Ascending aorta (tissue), 2 donors: ENCODE data around the gene SFTA2. TPM values are rescaled to one million over a fixed set of nuclear protein-coding genes. Genes with fewer than 3 reads are reported as not detected.

Source experiments
- DNase-seq, 2 donors: peaks; one replicate each; pipeline ENCODE4 v3.0.0-alpha.2; 2019; ENCODE audit warnings: low spot score in 2 of 2
- H3K27ac ChIP-seq, 2 donors: fragments of 200-600 bp; sonication (generic); one replicate each; pipeline ENCODE4 v1.5.1; 2016 to 2017; ENCODE audit warnings: mild to moderate bottlenecking in 1 of 2
- H3K27me3 ChIP-seq: fragments of 200-600 bp; sonication (generic); one replicate; pipeline ENCODE4 v1.5.1; 2017
- H3K36me3 ChIP-seq, 2 donors: fragments of 200-600 bp; sonication (generic); one replicate each; pipeline ENCODE4 v1.5.1; 2016
- H3K4me1 ChIP-seq, 2 donors: fragments of 200-600 bp; sonication (generic); one replicate each; pipeline ENCODE4 v1.5.1; 2016 to 2017; ENCODE audit warnings: mild to moderate bottlenecking in 1 of 2
- H3K4me3 ChIP-seq, 2 donors: fragments of 200-600 bp; sonication (generic); one replicate each; pipeline ENCODE4 v1.5.1; 2016 to 2017; ENCODE audit warnings: mild to moderate bottlenecking in 1 of 2
- H3K9me3 ChIP-seq, 2 donors: fragments of 200-600 bp; sonication (generic); one replicate each; pipeline ENCODE4 v1.5.1; 2016
- intact Hi-C: fragments of 100-400 bp; cut with DNase I; formaldehyde crosslinking; loops from one replicate; pipeline ENCODE4 v1.15.1; 2023
- total RNA-seq: library from RNA; depleted of rRNA; stranded (reverse); fragments of >200 nt; gene quantifications from one replicate; pipeline ENCODE4 v1.1.0, GENCODE V29; 2016
- TF ChIP-seq, protein P1 (sequence below), 3 experiments: fragments of 200-600 bp in 2 of 3; fragments of 450-650 bp in 1 of 3; sonication (generic) in 2 of 3; IDR thresholded peaks; one replicate each; pipeline ENCODE4 v1.5.1; 2016 to 2019; ENCODE audit warnings: antibody characterized with exemption in 3 of 3, mild to moderate bottlenecking in 1 of 3, moderate library complexity in 1 of 3

Gene SFTA2
- total RNA-seq, 1 donor from 2014 or later: not detected

DNA sequence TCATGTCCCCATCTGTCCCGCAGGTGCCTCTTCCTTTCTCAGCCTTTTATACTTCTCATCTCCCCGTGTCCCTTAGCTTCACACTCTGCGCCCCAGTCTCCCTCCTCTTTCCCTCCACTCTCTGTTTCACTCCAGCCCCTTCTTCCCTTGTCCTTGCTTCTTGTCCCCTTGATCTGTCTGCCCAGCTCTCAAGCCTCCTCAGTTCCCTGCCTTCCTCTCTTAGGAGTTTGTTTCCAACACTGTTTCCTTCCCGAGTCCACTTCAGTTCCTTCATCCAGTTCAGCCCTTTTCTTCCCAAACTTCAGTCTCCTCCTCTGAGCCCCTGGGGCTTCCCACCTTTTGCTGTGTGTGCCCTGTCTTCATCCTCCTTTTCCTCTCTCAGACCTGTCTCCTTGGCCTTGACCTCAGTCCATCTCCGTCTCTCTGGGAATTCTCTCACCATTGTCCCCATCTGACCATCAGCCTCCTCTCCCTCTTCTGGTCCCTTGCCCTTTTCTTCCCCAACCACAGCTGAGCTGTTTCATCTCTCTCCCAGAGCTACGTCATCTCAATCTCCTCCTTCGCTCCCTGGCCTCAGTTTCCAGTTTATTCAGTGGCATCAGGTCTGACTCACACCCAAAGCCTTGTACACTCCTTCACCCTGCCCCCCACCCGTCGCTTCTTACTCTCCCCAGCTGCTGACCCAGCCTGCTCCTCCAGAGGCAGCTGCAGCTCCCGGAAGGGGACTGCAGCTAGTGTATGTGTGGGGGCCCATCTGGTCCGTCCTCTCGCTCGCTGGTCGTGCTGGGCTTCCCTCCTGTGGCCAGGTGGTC, 50.4 kb downstream of the SFTA2 start:
- H3K27ac ChIP-seq: peak overlapping the region; percentile 83 to 90
- no peaks in the 10 kb centered on the region for H3K27me3 ChIP-seq
- TF ChIP-seq, protein P1, sequence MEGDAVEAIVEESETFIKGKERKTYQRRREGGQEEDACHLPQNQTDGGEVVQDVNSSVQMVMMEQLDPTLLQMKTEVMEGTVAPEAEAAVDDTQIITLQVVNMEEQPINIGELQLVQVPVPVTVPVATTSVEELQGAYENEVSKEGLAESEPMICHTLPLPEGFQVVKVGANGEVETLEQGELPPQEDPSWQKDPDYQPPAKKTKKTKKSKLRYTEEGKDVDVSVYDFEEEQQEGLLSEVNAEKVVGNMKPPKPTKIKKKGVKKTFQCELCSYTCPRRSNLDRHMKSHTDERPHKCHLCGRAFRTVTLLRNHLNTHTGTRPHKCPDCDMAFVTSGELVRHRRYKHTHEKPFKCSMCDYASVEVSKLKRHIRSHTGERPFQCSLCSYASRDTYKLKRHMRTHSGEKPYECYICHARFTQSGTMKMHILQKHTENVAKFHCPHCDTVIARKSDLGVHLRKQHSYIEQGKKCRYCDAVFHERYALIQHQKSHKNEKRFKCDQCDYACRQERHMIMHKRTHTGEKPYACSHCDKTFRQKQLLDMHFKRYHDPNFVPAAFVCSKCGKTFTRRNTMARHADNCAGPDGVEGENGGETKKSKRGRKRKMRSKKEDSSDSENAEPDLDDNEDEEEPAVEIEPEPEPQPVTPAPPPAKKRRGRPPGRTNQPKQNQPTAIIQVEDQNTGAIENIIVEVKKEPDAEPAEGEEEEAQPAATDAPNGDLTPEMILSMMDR (IDR thresholded peaks at IDR 0.05): no peak
- no peaks in the 10 kb centered on the region for H3K36me3 ChIP-seq
- intact Hi-C loops: no loop called here
- DNase-seq: peak in 1 of 2 donors; percentile 59
- H3K4me3 ChIP-seq: no peak overlapping the region
- H3K9me3 ChIP-seq: no peaks in the 10 kb centered on the region
- peaks cover 0 to 33% of the 10 kb centered on the region in 2 donors for H3K4me1 ChIP-seq

Other genes starting within 250 kb of the SFTA2 start
- 83.3 TPM for gene PPP1R18, start 245.5 kb downstream of the SFTA2 start, total RNA-seq
- 25.1 TPM for gene NRM, start 241.2 kb downstream of the SFTA2 start, total RNA-seq
- gene MDC1, start 214.9 kb downstream of the SFTA2 start, total RNA-seq: 27.1 TPM
- 537 TPM for gene TUBB, start 211.8 kb downstream of the SFTA2 start, total RNA-seq
- gene FLOT1, start 189.5 kb downstream of the SFTA2 start, total RNA-seq: 123 TPM
- gene IER3, start 187.6 kb downstream of the SFTA2 start, total RNA-seq: 51.9 TPM
- 18.8 TPM for gene DDR1, start 47.7 kb downstream of the SFTA2 start, total RNA-seq
- 81.0 TPM for gene GTF2H4, start 24.0 kb downstream of the SFTA2 start, total RNA-seq
- gene VARS2, start 17.9 kb downstream of the SFTA2 start, total RNA-seq: 5.7 TPM
- gene MUCL3, start 8.8 kb upstream of the SFTA2 start, total RNA-seq: not detected
- gene MUC21, start 51.5 kb upstream of the SFTA2 start, total RNA-seq: not detected
- not detected for gene MUC22, start 78.3 kb upstream of the SFTA2 start, total RNA-seq
- not detected for gene C6orf15, start 180.4 kb upstream of the SFTA2 start, total RNA-seq
- gene PSORS1C1, start 182.6 kb upstream of the SFTA2 start, total RNA-seq: not detected
- not detected for gene CDSN, start 188.3 kb upstream of the SFTA2 start, total RNA-seq
- 5.2 TPM for gene PSORS1C2, start 206.9 kb upstream of the SFTA2 start, total RNA-seq
- 14.7 TPM for gene CCHCR1, start 225.6 kb upstream of the SFTA2 start, total RNA-seq
- 10.3 TPM for gene TCF19, start 226.4 kb upstream of the SFTA2 start, total RNA-seq
- not detected for gene POU5F1, start 238.5 kb upstream of the SFTA2 start, total RNA-seq